ENCODE measurements around the gene RHEB. TPM values are rescaled to one million over a fixed set of nuclear protein-coding genes. Genes with fewer than 3 reads are reported as not detected.

Gene RHEB
- total and polyA plus RNA-seq, 2 donors (not counting 3 experiments of a cell fraction or from before 2014, with no cell fraction given) = 59.4 to 108 TPM

DNA sequence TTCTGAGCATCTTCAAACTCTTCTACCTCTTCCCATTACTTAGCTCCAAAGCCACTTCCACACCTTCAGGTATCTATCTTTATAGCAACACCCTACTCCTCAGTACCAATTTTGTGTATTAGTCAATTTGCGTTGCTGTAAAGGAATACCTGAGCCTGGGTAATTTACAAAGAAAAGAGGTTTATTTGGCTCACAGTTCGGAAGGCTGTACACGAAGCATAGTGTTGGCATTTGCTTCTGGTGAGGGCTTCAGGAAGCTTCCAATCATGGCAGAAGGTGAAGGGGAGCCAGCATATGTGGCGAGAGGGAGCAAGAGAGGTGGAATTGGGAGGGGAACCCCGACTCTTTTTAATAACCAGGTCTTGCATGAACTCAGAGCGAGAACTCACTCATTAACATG is 62.2 kb downstream of the RHEB start:
- H2AFZ ChIP-seq (ENCODE audit: low read depth, low read length) = no peak overlapping the region
- no TSS peak for BruUV-seq (replicated peaks)
- H3K4me2 ChIP-seq (ENCODE audit: insufficient read depth, low read length) = no peak overlapping the region
- no peaks in the 10 kb centered on the region for H3K27me3 ChIP-seq (ENCODE audit: control insufficient read depth in 2 of 2, insufficient read depth in 2 of 2, low read length in 2 of 2)
- no peak overlapping the region for H3K4me3 ChIP-seq (replicated peaks in 1 of 3; ENCODE audit: insufficient read depth in 1 of 3, low read depth in 1 of 3, low read length in 3 of 3)
- no peak for TF ChIP-seq JUN (IDR thresholded peaks at IDR 0.05; ENCODE audit: borderline replicate concordance, insufficient read depth, insufficient read length, low read depth)
- TF ChIP-seq, protein P1, sequence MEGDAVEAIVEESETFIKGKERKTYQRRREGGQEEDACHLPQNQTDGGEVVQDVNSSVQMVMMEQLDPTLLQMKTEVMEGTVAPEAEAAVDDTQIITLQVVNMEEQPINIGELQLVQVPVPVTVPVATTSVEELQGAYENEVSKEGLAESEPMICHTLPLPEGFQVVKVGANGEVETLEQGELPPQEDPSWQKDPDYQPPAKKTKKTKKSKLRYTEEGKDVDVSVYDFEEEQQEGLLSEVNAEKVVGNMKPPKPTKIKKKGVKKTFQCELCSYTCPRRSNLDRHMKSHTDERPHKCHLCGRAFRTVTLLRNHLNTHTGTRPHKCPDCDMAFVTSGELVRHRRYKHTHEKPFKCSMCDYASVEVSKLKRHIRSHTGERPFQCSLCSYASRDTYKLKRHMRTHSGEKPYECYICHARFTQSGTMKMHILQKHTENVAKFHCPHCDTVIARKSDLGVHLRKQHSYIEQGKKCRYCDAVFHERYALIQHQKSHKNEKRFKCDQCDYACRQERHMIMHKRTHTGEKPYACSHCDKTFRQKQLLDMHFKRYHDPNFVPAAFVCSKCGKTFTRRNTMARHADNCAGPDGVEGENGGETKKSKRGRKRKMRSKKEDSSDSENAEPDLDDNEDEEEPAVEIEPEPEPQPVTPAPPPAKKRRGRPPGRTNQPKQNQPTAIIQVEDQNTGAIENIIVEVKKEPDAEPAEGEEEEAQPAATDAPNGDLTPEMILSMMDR (IDR thresholded peaks at IDR 0.05; ENCODE audit: extremely low read depth in 1 of 2, insufficient read depth in 1 of 2, low read depth in 1 of 2, low read length in 2 of 2) = no peak
- TF ChIP-seq MYC (IDR thresholded peaks at IDR 0.05; ENCODE audit: low read depth, low read length) = no peak
- TF ChIP-seq GATA2 (IDR thresholded peaks at IDR 0.05; ENCODE audit: insufficient read depth, insufficient read length, low read depth, low read length) = no peak
- TF ChIP-seq FOS (IDR thresholded peaks at IDR 0.05; ENCODE audit: borderline replicate concordance, insufficient read depth, low read length) = no peak
- TF ChIP-seq, protein P2, sequence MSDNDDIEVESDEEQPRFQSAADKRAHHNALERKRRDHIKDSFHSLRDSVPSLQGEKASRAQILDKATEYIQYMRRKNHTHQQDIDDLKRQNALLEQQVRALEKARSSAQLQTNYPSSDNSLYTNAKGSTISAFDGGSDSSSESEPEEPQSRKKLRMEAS (IDR thresholded peaks at IDR 0.05; ENCODE audit: insufficient read depth, insufficient read length) = no peak
- no peak for TF ChIP-seq EZH2 (IDR thresholded peaks at IDR 0.05; ENCODE audit: borderline replicate concordance, low read depth, low read length, severe bottlenecking)
- no peak for TF ChIP-seq POLR2A (IDR thresholded peaks at IDR 0.05; ENCODE audit: low read depth, low read length)
- TF ChIP-seq POLR2AphosphoS5 (IDR thresholded peaks at IDR 0.05; ENCODE audit: insufficient read depth, low read depth, low read length) = no peak
- ChIA-PET CTCF (interaction anchor here (0.9 to 2.8 kb wide), 2 partner anchors 9 to 13 kb away, joined by 3 to 10 read pairs; no protein-coding TSS in a partner anchor), POLR2A (no interaction called here)
- peaks cover 15% of the 10 kb centered on the region for H3K4me1 ChIP-seq (ENCODE audit: control insufficient read depth, extremely low read depth, insufficient read depth, low read length)
- H3K27ac ChIP-seq (ENCODE audit: insufficient read depth, low read depth, low read length) = no peak overlapping the region
- H4K20me1 ChIP-seq (replicated peaks; ENCODE audit: control insufficient read depth, extremely low read depth, insufficient read depth, low read length) = no peaks in the 10 kb centered on the region
- no peaks in the 10 kb centered on the region for H3K9me3 ChIP-seq (replicated peaks; ENCODE audit: control insufficient read depth, insufficient read depth, low read length)
- H3K36me3 ChIP-seq (ENCODE audit: control insufficient read depth in 2 of 2, extremely low read depth in 1 of 2, insufficient read depth in 2 of 2, low read length in 2 of 2) = no peaks in the 10 kb centered on the region
- H3K9me1 ChIP-seq (replicated peaks; ENCODE audit: control insufficient read depth, extremely low read depth, insufficient read depth, low read length) = no peaks in the 10 kb centered on the region
- H3K79me2 ChIP-seq (ENCODE audit: control insufficient read depth, insufficient read depth, low read length) = no peaks in the 10 kb centered on the region
- DNase-seq (ENCODE audit: low read depth, low spot score) = no peak
- intact Hi-C loops (cut with micrococcal nuclease) = no loop called here
- no peak overlapping the region for H3K9ac ChIP-seq (replicated peaks; ENCODE audit: extremely low read depth, insufficient read depth, low read length)
- dilution Hi-C loops (cut with MboI; ENCODE audit: extremely low pct_ligation_motif_present, low sequenced_read_pairs) = no loop called here
- no peak for FAIRE-seq

All from endothelial cell of umbilical vein (primary cell).